Fibroblast of the aortic adventitia (primary cell): Measurements from ENCODE around the gene PBX1. TPM values are rescaled to one million over a fixed set of nuclear protein-coding genes. Genes with fewer than 3 reads are reported as not detected.

Source experiments
- DNase-seq: peaks from one replicate; pipeline ENCODE4 v3.0.0-alpha.2; 2010; ENCODE audit warnings: low read depth
- H3K4me3 ChIP-seq: 2 replicates; pipeline ENCODE4 v1.5.1; 2011; ENCODE audit warnings: low read depth, mild to moderate bottlenecking, control low read depth, low read length, moderate library complexity
- total RNA-seq: library from RNA; depleted of rRNA; stranded (reverse); fragments of >200 nt; gene quantifications from 2 replicates; pipeline ENCODE4 v1.2.3, GENCODE V29; 2012; ENCODE audit warnings: low replicate concordance
- TF ChIP-seq, protein P1 (sequence below): IDR thresholded peaks from 2 replicates; pipeline ENCODE4 v1.5.1; 2011; ENCODE audit warnings: mild to moderate bottlenecking, low read length, control low read depth, inconsistent platforms; ENCODE audit not compliant: insufficient read depth

PBX1 gene
- total RNA-seq, 1 donor = 95.6 TPM

DNA sequence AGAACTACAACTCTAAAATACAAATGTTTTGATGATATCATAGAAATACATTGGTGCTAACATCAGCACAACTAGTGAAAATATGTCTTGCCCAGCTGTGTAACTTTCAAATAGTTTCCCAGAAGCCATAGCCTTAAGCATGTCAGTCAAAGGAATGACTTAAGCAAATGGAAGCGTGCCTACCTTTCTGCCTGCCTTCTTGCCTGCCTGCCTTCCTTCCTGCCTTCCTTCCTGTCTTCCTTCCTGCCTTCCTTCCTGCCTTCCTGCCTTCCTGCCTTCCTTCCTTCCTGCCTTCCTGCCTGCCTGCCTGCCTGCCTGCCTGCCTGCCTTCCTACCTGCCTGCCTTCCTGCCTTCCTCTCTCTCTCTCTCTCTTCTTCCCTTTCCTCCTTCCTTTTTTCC is 104.0 kb downstream of the PBX1 start:
- TF ChIP-seq, protein P1, sequence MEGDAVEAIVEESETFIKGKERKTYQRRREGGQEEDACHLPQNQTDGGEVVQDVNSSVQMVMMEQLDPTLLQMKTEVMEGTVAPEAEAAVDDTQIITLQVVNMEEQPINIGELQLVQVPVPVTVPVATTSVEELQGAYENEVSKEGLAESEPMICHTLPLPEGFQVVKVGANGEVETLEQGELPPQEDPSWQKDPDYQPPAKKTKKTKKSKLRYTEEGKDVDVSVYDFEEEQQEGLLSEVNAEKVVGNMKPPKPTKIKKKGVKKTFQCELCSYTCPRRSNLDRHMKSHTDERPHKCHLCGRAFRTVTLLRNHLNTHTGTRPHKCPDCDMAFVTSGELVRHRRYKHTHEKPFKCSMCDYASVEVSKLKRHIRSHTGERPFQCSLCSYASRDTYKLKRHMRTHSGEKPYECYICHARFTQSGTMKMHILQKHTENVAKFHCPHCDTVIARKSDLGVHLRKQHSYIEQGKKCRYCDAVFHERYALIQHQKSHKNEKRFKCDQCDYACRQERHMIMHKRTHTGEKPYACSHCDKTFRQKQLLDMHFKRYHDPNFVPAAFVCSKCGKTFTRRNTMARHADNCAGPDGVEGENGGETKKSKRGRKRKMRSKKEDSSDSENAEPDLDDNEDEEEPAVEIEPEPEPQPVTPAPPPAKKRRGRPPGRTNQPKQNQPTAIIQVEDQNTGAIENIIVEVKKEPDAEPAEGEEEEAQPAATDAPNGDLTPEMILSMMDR = no peak
- DNase-seq = no peak
- H3K4me3 ChIP-seq = no peak overlapping the region

DNA sequence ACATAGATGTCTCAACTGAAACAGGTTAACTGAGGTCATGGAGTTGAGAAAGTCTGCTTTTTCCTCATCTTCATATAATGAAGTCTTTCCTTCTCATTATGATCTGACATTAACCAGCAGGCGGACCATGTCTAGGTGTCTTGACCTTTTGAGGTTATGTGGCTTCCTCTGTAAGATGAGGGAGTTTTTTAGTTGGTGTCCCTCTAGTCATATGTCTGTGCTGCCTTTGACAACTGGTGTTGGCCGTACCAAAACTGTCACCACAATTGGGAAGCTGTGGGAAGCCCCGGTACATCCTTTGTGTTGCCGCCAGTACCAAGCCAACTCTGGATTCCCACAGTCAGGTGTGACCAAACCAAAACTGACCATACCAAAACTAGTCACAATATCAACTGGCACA is 105.1 kb downstream of the PBX1 start:
- DNase-seq = no peak
- H3K4me3 ChIP-seq = no peak overlapping the region
- TF ChIP-seq, protein P1 = no peak

DNA sequence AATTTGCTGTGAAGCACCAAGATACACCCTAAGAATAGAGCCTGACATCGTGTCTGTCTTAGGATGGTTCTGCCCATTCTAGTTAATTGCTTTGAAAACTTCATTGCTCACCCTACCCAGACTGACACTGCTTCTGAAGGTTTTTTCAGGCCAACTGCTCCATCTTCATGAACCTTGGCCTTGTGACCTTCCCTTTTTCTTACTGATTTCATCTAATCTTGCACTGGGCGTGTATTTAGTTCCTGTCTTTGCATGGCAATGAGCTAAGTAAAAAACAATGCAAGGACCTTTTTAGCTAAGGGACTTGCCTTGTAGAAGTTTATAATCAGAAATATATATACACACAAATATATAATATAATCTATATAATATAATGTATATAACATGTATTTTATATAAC is 108.0 kb downstream of the PBX1 start:
- TF ChIP-seq, protein P1 = no peak
- no peak for DNase-seq
- H3K4me3 ChIP-seq = no peak overlapping the region

GRCh38 chr1:164667600-164667999 is 108.6 kb downstream of the PBX1 start:
- TF ChIP-seq, protein P1 = no peak
- H3K4me3 ChIP-seq = no peak overlapping the region
- no peak for DNase-seq

- no peak overlapping the region for H3K4me3 ChIP-seq
- no peak for DNase-seq
- TF ChIP-seq, protein P1 = no peak
These were observed 109.8 kb downstream of the PBX1 start for GRCh38 chr1:164668491-164669400.

- H3K4me3 ChIP-seq = no peak overlapping the region
- no peak for DNase-seq
- TF ChIP-seq, protein P1 = no peak
These were observed 111.0 kb downstream of the PBX1 start for GRCh38 chr1:164670026-164670425.

DNA sequence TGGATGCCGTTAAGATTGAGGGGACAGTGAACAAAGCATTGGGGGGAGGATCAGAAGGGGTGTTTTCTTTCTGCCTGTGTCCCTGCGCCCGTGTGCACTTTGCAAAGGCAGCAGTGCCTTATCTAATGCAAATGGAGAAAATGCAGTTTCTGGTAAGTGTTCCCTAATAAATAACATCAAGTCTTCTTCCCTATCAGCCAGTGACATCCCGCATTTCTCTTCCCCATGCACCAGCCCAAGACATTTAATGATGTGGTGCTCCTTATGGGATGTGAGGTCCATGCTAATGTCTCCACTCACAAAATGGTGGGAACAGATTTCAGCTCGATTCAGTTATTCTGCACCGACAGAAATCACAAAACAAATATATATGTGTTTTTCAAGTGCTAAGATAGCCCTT is 111.8 kb downstream of the PBX1 start:
- no peak for DNase-seq
- TF ChIP-seq, protein P1 = no peak
- no peak overlapping the region for H3K4me3 ChIP-seq
